BE2C (cell line): ENCODE measurements around the gene TUBG2.
A peak's percentile ranks its signal among the peaks of the same experiment; 100 is the strongest.

Experiments
- DNase-seq: peaks from one replicate; pipeline ENCODE4 v3.0.0-alpha.2; 2020
- H3K27me3 ChIP-seq: fragments of 250-450 bp; sonication (Bioruptor Pico); 2 replicates; pipeline ENCODE4 v1.5.1; 2020; ENCODE audit warnings: mild to moderate bottlenecking
- H3K36me3 ChIP-seq: fragments of 250-450 bp; sonication (Bioruptor Pico); 2 replicates; pipeline ENCODE4 v1.5.1; 2020; ENCODE audit warnings: mild to moderate bottlenecking
- H3K4me1 ChIP-seq: fragments of 250-450 bp; sonication (Bioruptor Pico); 2 replicates; pipeline ENCODE4 v1.5.1; 2020
- H3K4me3 ChIP-seq: 2 replicates; pipeline ENCODE4 v1.5.1; 2011; ENCODE audit warnings: low read depth, low read length
- H3K9me3 ChIP-seq: fragments of 250-450 bp; sonication (Bioruptor Pico); 2 replicates; pipeline ENCODE4 v1.5.1; 2020
- TF ChIP-seq, protein P1 (sequence below): IDR thresholded peaks from 2 replicates; pipeline ENCODE4 v1.5.1; 2012; ENCODE audit warnings: mild to moderate bottlenecking, low read depth, low read length

Gene TUBG2

DNA sequence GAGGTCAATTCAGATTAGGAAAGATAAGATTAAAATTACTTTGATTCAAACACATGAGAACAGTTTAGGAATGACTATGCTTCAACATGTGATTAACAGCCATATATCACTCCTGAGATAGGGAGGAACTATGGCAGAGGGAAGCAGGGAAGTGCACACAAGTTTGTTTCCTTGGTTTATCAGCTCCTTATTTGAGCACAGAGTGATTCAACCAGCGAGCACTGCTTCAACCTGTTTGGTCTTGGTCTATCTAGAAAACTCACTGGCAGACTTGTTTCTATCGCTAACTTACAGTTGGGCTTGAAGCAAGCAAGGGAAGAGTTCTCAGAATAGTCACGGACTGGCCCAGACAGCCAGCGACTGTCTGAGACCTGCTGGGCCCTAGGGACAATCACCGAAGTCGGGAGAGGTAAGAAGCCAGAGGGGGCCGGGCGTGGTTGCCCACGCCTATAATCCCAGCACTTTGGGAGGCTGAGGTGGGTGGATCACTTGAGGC lies 26.1 kb upstream of the TUBG2 start:
- H3K27me3 ChIP-seq = no peaks in the 10 kb centered on the region
- H3K9me3 ChIP-seq = no peaks in the 10 kb centered on the region
- H3K4me1 ChIP-seq = peaks cover 6% of the 10 kb centered on the region
- DNase-seq = no peak
- no peak overlapping the region for H3K4me3 ChIP-seq
- TF ChIP-seq, protein P1, sequence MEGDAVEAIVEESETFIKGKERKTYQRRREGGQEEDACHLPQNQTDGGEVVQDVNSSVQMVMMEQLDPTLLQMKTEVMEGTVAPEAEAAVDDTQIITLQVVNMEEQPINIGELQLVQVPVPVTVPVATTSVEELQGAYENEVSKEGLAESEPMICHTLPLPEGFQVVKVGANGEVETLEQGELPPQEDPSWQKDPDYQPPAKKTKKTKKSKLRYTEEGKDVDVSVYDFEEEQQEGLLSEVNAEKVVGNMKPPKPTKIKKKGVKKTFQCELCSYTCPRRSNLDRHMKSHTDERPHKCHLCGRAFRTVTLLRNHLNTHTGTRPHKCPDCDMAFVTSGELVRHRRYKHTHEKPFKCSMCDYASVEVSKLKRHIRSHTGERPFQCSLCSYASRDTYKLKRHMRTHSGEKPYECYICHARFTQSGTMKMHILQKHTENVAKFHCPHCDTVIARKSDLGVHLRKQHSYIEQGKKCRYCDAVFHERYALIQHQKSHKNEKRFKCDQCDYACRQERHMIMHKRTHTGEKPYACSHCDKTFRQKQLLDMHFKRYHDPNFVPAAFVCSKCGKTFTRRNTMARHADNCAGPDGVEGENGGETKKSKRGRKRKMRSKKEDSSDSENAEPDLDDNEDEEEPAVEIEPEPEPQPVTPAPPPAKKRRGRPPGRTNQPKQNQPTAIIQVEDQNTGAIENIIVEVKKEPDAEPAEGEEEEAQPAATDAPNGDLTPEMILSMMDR = no peak
- no peaks in the 10 kb centered on the region for H3K36me3 ChIP-seq

GRCh38 chr17:42639525-42640113 lies 19.5 kb upstream of the TUBG2 start:
- DNase-seq = no peak
- Histone ChIP-seq H3K36me3 (no peaks in the 10 kb centered on the region), H3K4me1 (no peaks in the 10 kb centered on the region), H3K9me3 (no peaks in the 10 kb centered on the region), H3K27me3 (no peaks in the 10 kb centered on the region), H3K4me3 (no peak overlapping the region)
- TF ChIP-seq, protein P1 = no peak

DNA sequence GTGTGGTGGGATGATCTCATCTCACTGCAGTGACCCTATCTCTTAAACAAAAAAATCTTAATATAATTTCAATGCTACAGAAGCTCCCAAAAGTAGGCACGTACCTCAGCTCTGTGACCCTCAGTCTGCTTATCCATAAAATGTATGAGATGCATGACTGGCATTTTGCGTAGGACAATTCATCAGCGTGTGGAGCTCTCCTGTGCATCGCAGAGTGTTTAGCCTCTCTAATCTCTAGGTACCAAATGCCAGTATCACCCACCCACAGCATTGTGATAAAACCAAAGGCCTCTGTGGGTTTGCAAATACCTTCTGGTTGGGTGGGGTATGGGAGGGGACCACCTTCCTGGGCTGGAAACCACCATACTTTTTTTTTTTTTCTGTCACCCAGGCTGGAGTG lies 19.0 kb upstream of the TUBG2 start:
- Histone ChIP-seq H3K27me3 (no peaks in the 10 kb centered on the region), H3K36me3 (no peaks in the 10 kb centered on the region), H3K9me3 (no peaks in the 10 kb centered on the region), H3K4me3 (no peak overlapping the region), H3K4me1 (no peaks in the 10 kb centered on the region)
- DNase-seq = no peak
- TF ChIP-seq, protein P1 = no peak

DNA sequence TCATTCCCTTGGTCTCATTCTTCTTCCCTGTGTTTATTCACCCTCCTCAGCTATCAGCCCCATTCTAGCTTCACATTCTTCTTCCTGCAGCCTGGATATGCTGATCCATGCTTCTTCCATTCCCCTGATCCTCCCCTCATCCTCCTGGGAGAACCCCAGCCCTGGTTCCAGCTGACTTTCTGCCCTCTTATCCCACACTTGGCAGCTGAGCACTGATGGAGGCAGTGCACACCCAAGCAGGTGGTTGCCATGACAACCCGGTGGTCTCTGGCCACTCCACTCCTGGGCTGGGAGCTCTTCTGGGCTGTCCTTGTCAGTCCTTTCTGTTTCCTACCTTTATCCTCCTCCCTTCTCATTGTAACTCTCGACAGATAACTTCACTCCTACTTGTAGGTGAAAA lies 16.7 kb upstream of the TUBG2 start:
- TF ChIP-seq, protein P1 = no peak
- DNase-seq = peak; percentile 44
- no peaks in the 10 kb centered on the region for H3K27me3 ChIP-seq
- no peaks in the 10 kb centered on the region for H3K9me3 ChIP-seq
- no peaks in the 10 kb centered on the region for H3K4me1 ChIP-seq
- no peak overlapping the region for H3K4me3 ChIP-seq
- H3K36me3 ChIP-seq = no peaks in the 10 kb centered on the region

GRCh38 chr17:42647778-42648177 lies 11.3 kb upstream of the TUBG2 start:
- Histone ChIP-seq H3K9me3 (no peaks in the 10 kb centered on the region), H3K4me3 (no peak overlapping the region), H3K4me1 (no peaks in the 10 kb centered on the region), H3K36me3 (no peaks in the 10 kb centered on the region), H3K27me3 (no peaks in the 10 kb centered on the region)
- DNase-seq = no peak
- TF ChIP-seq, protein P1 = no peak

DNA sequence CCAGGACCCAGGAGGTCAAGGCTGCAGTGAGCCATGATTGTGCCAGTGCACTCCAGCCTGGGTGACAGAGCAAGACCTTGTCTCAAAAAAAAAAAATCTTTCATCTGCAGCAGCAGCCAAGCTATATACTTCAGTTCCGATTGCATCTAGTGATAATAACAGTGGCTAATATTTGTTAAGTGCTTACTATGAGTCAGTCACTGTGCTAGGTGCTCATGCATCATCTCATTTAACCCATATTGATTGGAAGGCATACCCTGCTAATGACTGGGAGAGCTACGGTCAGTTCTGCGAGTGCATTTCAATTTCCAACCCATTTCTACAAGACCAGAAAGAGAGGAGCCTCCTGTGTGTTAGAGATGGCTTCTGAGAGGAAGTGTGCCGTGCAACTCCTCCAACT lies 7.7 kb upstream of the TUBG2 start:
- Histone ChIP-seq H3K4me3 (no peak overlapping the region), H3K36me3 (no peaks in the 10 kb centered on the region), H3K9me3 (no peaks in the 10 kb centered on the region), H3K27me3 (no peaks in the 10 kb centered on the region), H3K4me1 (peaks cover 10% of the 10 kb centered on the region)
- TF ChIP-seq, protein P1 = no peak
- DNase-seq = no peak
